ENCODE results near the gene LMAN1L. TPM values are rescaled to one million over a fixed set of nuclear protein-coding genes. Genes with fewer than 3 reads are reported as not detected.

The LMAN1L gene
- total RNA-seq, 2 donors from 2014 or later = not detected

DNA sequence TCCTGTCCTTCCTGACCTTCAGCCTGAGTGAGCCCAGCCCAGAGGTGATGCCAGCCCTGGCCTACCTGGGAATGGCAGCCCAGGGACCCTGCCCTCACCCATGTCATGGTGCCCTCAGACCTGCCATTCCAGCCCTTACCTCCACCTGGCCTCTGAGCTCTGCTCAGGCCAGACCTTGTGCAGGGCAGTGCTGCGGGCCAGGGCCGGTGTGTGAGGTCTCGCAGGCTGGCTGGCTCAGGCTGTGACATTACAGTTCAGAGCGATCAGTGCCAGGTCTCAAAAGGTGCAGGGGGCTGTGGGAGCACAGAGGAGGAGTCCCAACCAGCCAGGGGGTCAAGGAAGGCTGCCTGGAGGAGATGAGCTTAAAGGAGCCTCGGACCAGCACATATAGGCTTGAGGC lies 7.4 kb downstream of the LMAN1L start:
- Histone ChIP-seq H3K9me3 (no peaks in the 10 kb centered on the region), H3K27me3 (no peaks in the 10 kb centered on the region), H3K36me3 (replicated peaks in 1 of 2; ENCODE audit: insufficient read depth in 1 of 2, low read depth in 2 of 2) (no peaks in the 10 kb centered on the region), H3K4me3 (no peak overlapping the region), H3K27ac (no peak overlapping the region), H3K4me1 (peaks cover 5% of the 10 kb centered on the region)
- intact Hi-C loops (cut with DNase I) = no loop called here
- ATAC-seq (no peak), DNase-seq (no peak)
- no peak for TF ChIP-seq POLR2A (IDR thresholded peaks at IDR 0.05)
- TF ChIP-seq, protein P1, sequence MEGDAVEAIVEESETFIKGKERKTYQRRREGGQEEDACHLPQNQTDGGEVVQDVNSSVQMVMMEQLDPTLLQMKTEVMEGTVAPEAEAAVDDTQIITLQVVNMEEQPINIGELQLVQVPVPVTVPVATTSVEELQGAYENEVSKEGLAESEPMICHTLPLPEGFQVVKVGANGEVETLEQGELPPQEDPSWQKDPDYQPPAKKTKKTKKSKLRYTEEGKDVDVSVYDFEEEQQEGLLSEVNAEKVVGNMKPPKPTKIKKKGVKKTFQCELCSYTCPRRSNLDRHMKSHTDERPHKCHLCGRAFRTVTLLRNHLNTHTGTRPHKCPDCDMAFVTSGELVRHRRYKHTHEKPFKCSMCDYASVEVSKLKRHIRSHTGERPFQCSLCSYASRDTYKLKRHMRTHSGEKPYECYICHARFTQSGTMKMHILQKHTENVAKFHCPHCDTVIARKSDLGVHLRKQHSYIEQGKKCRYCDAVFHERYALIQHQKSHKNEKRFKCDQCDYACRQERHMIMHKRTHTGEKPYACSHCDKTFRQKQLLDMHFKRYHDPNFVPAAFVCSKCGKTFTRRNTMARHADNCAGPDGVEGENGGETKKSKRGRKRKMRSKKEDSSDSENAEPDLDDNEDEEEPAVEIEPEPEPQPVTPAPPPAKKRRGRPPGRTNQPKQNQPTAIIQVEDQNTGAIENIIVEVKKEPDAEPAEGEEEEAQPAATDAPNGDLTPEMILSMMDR (IDR thresholded peaks at IDR 0.05) = no peak
- 44 to 90% methylated on average over 1 to 5 of the region's 5 CpGs for WGBS, 2 donors

DNA sequence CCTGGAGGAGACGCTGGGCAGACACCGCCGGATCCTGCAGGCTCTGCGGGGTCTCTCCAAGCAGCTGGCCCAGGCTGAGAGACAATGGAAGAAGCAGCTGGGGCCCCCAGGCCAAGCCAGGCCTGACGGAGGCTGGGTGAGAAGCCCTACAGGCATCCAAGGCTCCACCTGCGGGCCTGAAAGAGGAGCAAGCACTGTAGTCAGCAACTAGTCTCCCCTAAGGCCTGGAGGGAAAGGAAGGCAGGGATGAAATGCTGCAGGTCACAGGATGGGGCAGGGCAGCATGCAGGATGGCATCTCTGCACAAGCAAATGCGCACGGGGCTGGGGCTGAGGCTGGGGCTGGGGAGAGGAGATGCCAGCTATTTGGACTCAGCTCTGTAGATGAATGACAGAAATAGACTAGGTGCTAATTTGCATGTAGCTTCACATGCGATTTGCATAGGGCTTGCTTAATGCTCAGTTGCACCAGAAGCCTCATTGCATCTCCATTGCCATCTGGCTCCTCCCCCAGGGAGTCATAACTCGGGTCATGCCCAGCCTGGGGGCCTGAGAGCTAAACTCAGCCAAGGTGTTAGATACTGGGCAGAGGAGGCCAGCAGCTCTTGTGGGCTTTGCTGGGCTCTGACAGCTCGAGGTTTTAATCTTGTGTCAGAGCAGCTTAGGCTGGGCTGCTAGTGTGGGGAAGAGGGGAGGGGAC lies 8.6 kb downstream of the LMAN1L start:
- ATAC-seq (no peak), DNase-seq (no peak)
- Histone ChIP-seq H3K4me1 (no peaks in the 10 kb centered on the region), H3K36me3 (replicated peaks in 1 of 2; ENCODE audit: insufficient read depth in 1 of 2, low read depth in 2 of 2) (no peaks in the 10 kb centered on the region), H3K9me3 (no peaks in the 10 kb centered on the region), H3K27me3 (no peaks in the 10 kb centered on the region), H3K4me3 (no peak overlapping the region), H3K27ac (no peak overlapping the region)
- TF ChIP-seq, protein P1 (IDR thresholded peaks at IDR 0.05) = no peak
- TF ChIP-seq POLR2A (IDR thresholded peaks at IDR 0.05) = no peak
- WGBS, 2 donors = 60 to 69% methylated on average over 9 to 11 of the region's 11 CpGs
- intact Hi-C loops (cut with DNase I) = no loop called here

DNA sequence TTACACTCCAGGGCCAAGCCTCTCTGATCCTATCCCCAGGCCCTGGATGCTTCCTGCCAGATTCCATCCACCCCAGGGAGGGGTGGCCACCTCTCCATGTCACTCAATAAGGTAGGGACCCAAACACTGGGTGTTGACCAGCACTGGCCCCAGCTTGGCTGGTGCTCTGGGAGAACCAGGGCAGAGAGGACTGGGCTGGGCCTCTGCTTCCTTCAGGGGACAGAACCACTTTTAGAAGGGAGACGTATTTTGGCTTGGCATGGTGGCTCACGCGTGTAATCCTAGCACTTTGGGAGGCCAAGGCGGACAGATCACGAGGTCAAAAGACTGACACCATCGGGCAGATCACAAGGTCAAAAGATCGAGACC lies 9.1 kb downstream of the LMAN1L start:
- Histone ChIP-seq H3K27ac (no peak overlapping the region), H3K9me3 (no peaks in the 10 kb centered on the region), H3K4me1 (peaks cover 3% of the 10 kb centered on the region), H3K27me3 (peaks cover 0 to 2% of the 10 kb centered on the region in 2 donors), H3K36me3 (replicated peaks in 1 of 2; ENCODE audit: insufficient read depth in 1 of 2, low read depth in 2 of 2) (no peaks in the 10 kb centered on the region), H3K4me3 (no peak overlapping the region)
- intact Hi-C loops (cut with DNase I) = no loop called here
- ATAC-seq (no peak), DNase-seq (no peak)
- 77 to 89% methylated on average over 6 to 7 of the region's 7 CpGs for WGBS, 2 donors
- no peak for TF ChIP-seq POLR2A (IDR thresholded peaks at IDR 0.05)
- TF ChIP-seq, protein P1 (IDR thresholded peaks at IDR 0.05) = no peak

DNA sequence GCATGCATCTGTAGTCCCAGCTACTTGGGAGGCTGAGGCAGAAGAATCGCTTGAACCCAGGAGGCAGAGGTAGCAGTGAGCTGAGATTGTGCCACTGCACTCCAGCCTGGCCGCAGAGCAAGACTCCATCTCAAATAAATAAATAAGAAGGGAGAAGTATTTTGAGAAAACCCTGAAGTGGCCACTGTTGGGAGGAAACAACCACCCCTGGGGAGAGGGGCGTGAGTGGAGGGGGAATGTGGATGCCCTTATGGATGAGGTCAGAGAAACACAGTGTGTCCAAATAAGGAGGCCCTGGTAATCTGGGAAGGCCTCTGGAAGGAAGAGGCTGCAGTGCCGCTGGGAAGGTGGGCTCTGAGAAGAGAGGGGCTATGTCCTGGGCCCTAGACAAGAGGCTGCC lies 9.6 kb downstream of the LMAN1L start:
- DNase-seq (no peak), ATAC-seq (no peak)
- H3K36me3 ChIP-seq (replicated peaks in 1 of 2; ENCODE audit: insufficient read depth in 1 of 2, low read depth in 2 of 2) = no peaks in the 10 kb centered on the region
- no peak overlapping the region for H3K27ac ChIP-seq
- H3K9me3 ChIP-seq = no peaks in the 10 kb centered on the region
- intact Hi-C loops (cut with DNase I) = no loop called here
- no peak overlapping the region for H3K4me3 ChIP-seq
- 82 to 84% methylated on average over 4 of the region's 4 CpGs for WGBS, 2 donors
- peaks cover 0 to 6% of the 10 kb centered on the region in 2 donors for H3K27me3 ChIP-seq
- TF ChIP-seq POLR2A (IDR thresholded peaks at IDR 0.05) = no peak
- TF ChIP-seq, protein P1 (IDR thresholded peaks at IDR 0.05) = no peak
- peaks cover 6% of the 10 kb centered on the region for H3K4me1 ChIP-seq

DNA sequence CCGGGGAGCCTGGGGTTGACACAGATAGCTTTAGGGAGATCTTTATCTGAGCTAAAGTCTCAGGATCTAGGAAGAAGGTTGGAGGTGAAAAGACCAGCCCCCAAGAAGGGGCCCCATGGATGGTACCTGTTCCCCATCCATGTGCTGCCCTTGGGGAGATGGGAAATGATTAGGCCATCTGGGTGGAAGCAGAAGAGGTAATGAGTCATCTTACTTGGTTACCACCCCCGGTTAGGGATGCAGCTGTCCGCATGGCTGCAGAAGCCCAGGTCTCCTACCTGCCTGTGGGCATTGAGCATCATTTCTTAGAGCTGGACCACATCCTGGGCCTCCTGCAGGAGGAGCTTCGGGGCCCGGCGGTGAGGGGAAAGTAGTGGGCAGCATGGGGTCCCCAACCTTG lies 10.7 kb downstream of the LMAN1L start:
- intact Hi-C loops (cut with DNase I) = no loop called here
- TF ChIP-seq, protein P1 (IDR thresholded peaks at IDR 0.05) = no peak
- TF ChIP-seq POLR2A (IDR thresholded peaks at IDR 0.05) = no peak
- H3K36me3 ChIP-seq (replicated peaks in 1 of 2; ENCODE audit: insufficient read depth in 1 of 2, low read depth in 2 of 2) = no peaks in the 10 kb centered on the region
- no peak for ATAC-seq
- H3K4me3 ChIP-seq = no peak overlapping the region
- H3K27ac ChIP-seq = no peak overlapping the region
- 55 to 62% methylated on average over 3 to 6 of the region's 6 CpGs for WGBS, 2 donors
- no peaks in the 10 kb centered on the region for H3K9me3 ChIP-seq
- peaks cover 6% of the 10 kb centered on the region for H3K4me1 ChIP-seq
- DNase-seq = no peak
- H3K27me3 ChIP-seq = peaks cover 0 to 17% of the 10 kb centered on the region in 2 donors
